Breast epithelium (tissue), 4 donors: ENCODE results near the gene PEX16. TPM values are rescaled to one million over a fixed set of nuclear protein-coding genes. Genes with fewer than 3 reads are reported as not detected.

Source experiments
- DNase-seq, 2 donors: peaks; one replicate each; pipeline ENCODE4 v3.0.0-alpha.2; 2019; ENCODE audit warnings: low spot score in 2 of 2
- H3K27ac ChIP-seq, 2 donors: fragments of 200-600 bp; sonication (generic) in 1 of 2; one replicate each; pipeline ENCODE4 v1.5.1; 2016 to 2019; ENCODE audit warnings: mild to moderate bottlenecking in 1 of 2
- H3K27me3 ChIP-seq, 2 donors: fragments of 200-600 bp; sonication (generic) in 1 of 2; one replicate each; pipeline versions ENCODE4 v1.5.1 to v1.6.0; 2017 to 2019; ENCODE audit warnings: control low read depth in 1 of 2, mild to moderate bottlenecking in 1 of 2
- H3K36me3 ChIP-seq: fragments of 200-600 bp; one replicate; pipeline ENCODE4 v1.5.1; 2019
- H3K4me1 ChIP-seq, 2 donors: fragments of 200-600 bp; sonication (generic); one replicate each; pipeline ENCODE4 v1.5.1; 2016 to 2019; ENCODE audit warnings: control low read depth in 1 of 2
- H3K4me3 ChIP-seq, 3 donors: fragments of 200-600 bp; sonication (generic); 1 replicate in 2 of 3; 2 replicates in 1 of 3; pipeline ENCODE4 v1.5.1; 2016 to 2019; ENCODE audit warnings: mild to moderate bottlenecking in 3 of 3, moderate library complexity in 2 of 3
- H3K9me3 ChIP-seq, 2 donors: fragments of 200-600 bp; sonication (generic) in 1 of 2; one replicate each; pipeline ENCODE4 v1.5.1; 2016 to 2019; ENCODE audit warnings: control low read depth in 1 of 2
- CTCF ChIP-seq, 3 donors: fragments of 450-650 bp; IDR thresholded peaks; one replicate each; pipeline ENCODE4 v1.5.1; 2016 to 2017; ENCODE audit warnings: antibody characterized with exemption in 3 of 3, mild to moderate bottlenecking in 3 of 3, moderate library complexity in 3 of 3
- POLR2A ChIP-seq: fragments of 450-650 bp; IDR thresholded peaks from one replicate; pipeline ENCODE4 v1.6.1; 2016; ENCODE audit warnings: antibody characterized with exemption, mild to moderate bottlenecking, moderate library complexity
- POLR2AphosphoS5 ChIP-seq, 3 donors: sonication (generic); formaldehyde crosslinking; IDR thresholded peaks; one replicate each; pipeline ENCODE4 v1.6.1; 2017; ENCODE audit warnings: antibody characterized with exemption in 3 of 3
- intact Hi-C: fragments of 100-400 bp; cut with DNase I; formaldehyde crosslinking; loops from one replicate; pipeline ENCODE4 v1.15.1; 2023; ENCODE audit warnings: low total_unique reads
- total RNA-seq, 3 donors: library from RNA; depleted of rRNA; stranded (reverse); fragments of >200 nt; gene quantifications; one replicate each; pipeline ENCODE4 v1.1.0, GENCODE V29; 2016

The PEX16 gene
- total RNA-seq, 3 donors from 2014 or later: 22.1 to 32.8 (median 25.6) TPM

DNA sequence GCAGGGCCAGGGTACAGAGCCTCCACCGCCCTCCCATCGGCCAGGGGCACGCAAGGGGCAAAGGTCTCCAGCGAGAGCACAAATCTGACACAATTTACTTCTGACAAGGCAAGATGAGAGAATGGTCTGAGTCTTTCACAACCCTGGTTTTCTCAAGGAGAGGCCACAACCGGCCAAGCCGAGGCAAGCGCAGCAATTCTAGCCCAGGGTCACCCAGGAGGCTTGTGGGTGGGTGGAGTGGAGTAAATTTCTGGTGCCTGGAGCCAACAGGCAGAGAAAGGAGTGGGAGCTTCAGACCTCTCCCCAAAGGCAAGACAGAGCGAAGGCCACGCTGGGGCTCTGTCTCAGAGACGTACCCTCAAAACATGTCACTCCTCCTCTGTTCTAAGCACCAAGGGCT, 14.1 kb upstream of the PEX16 start:
- DNase-seq: no peak
- Histone ChIP-seq H3K4me1 (peaks cover 0 to 15% of the 10 kb centered on the region in 2 donors), H3K9me3 (no peaks in the 10 kb centered on the region), H3K4me3 (peak overlapping the region in 1 of 3 donors; percentile 21), H3K36me3 (no peaks in the 10 kb centered on the region), H3K27ac (peak overlapping the region; percentile 77 to 88), H3K27me3 (no peaks in the 10 kb centered on the region)
- TF ChIP-seq POLR2A (no peak), POLR2AphosphoS5 (IDR thresholded peaks at IDR 0.05) (no peak), CTCF (IDR thresholded peaks at IDR 0.05) (no peak)
- intact Hi-C loops: no loop called here

DNA sequence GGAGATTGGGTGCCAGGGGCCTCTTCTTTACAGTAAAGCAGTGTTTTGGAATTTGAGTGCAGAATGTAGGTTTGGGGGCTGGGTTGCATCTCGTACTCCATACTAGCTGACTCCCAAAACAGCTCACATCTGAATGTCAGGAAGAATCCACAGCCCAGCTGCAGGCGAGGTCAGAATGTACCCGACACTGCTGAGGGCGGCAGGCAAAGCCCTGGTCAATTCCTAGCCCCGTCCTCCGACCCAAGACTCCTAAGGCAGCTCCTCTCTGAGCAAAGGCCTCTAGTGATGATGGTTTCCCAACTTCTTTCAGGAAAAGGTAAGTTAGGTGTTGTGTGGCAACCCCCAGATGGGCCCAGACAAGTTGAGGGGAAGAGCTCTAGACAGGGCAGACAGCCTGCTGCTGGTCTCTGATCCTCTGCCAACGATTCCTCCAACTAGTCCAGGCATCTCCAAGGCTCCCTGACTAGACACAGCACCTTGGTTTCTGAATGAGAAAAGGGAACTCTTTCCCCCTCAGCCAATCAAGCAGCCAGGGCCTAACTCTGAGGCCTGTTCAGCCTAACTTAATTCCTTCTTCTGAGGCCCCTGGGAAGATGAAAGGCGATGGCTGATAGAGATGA, 13.4 kb upstream of the PEX16 start:
- TF ChIP-seq CTCF (IDR thresholded peaks at IDR 0.05) (no peak), POLR2AphosphoS5 (IDR thresholded peaks at IDR 0.05) (no peak)
- H3K4me1 ChIP-seq: peaks cover 0 to 15% of the 10 kb centered on the region in 2 donors
- H3K4me3 ChIP-seq: peak overlapping the region in 1 of 3 donors; percentile 2
- DNase-seq: peak in 1 of 2 donors; percentile 78
- no peaks in the 10 kb centered on the region for H3K27me3 ChIP-seq
- H3K36me3 ChIP-seq: no peaks in the 10 kb centered on the region
- peak overlapping the region; percentile 77 to 88 for H3K27ac ChIP-seq
- no peaks in the 10 kb centered on the region for H3K9me3 ChIP-seq
- intact Hi-C loops: no loop called here

GRCh38 chr11:45930031-45930794, 12.5 kb upstream of the PEX16 start:
- no peaks in the 10 kb centered on the region for H3K9me3 ChIP-seq
- TF ChIP-seq POLR2A (no peak), CTCF (IDR thresholded peaks at IDR 0.05) (no peak), POLR2AphosphoS5 (IDR thresholded peaks at IDR 0.05) (no peak)
- intact Hi-C loops: no loop called here
- peak overlapping the region; percentile 77 to 88 for H3K27ac ChIP-seq
- no peaks in the 10 kb centered on the region for H3K27me3 ChIP-seq
- no peak for DNase-seq
- peak overlapping the region in 1 of 3 donors; percentile 2 for H3K4me3 ChIP-seq
- H3K4me1 ChIP-seq: peaks cover 0 to 15% of the 10 kb centered on the region in 2 donors
- H3K36me3 ChIP-seq: no peaks in the 10 kb centered on the region

GRCh38 chr11:45929486-45930030, 11.9 kb upstream of the PEX16 start:
- no peak for TF ChIP-seq POLR2AphosphoS5 (IDR thresholded peaks at IDR 0.05)
- TF ChIP-seq CTCF (IDR thresholded peaks at IDR 0.05): no peak
- TF ChIP-seq POLR2A: no peak
- no peak overlapping the region for H3K4me3 ChIP-seq
- peaks cover 0 to 15% of the 10 kb centered on the region in 2 donors for H3K4me1 ChIP-seq
- peak overlapping the region; percentile 77 to 88 for H3K27ac ChIP-seq
- H3K27me3 ChIP-seq: no peaks in the 10 kb centered on the region
- no peak for DNase-seq
- H3K36me3 ChIP-seq: no peaks in the 10 kb centered on the region
- no peaks in the 10 kb centered on the region for H3K9me3 ChIP-seq
- intact Hi-C loops: no loop called here
